Transverse colon (tissue), 4 donors: ENCODE measurements around the gene ATMIN. TPM values are rescaled to one million over a fixed set of nuclear protein-coding genes. Genes with fewer than 3 reads are reported as not detected.
A peak's percentile ranks its signal among the peaks of the same experiment; 100 is the strongest.

Source experiments
- DNase-seq: peaks from one replicate; pipeline ENCODE4 v3.0.0-alpha.2; 2019
- H3K27ac ChIP-seq, 4 donors: fragments of 200-600 bp; sonication (generic); 2 replicates each; pipeline ENCODE4 v1.5.1; 2016 to 2018; ENCODE audit warnings: inconsistent platforms in 4 of 4
- H3K27me3 ChIP-seq: fragments of 200-600 bp; sonication (generic); 2 replicates; pipeline ENCODE4 v1.5.1; 2017; ENCODE audit warnings: inconsistent platforms
- H3K36me3 ChIP-seq, 4 donors: fragments of 200-600 bp; sonication (generic); 2 replicates each; pipeline ENCODE4 v1.5.1; 2017 to 2019; ENCODE audit warnings: inconsistent platforms in 4 of 4
- H3K4me1 ChIP-seq, 4 donors: fragments of 200-600 bp; sonication (generic); 2 replicates each; pipeline ENCODE4 v1.5.1; 2017 to 2020; ENCODE audit warnings: inconsistent platforms in 4 of 4
- H3K4me3 ChIP-seq, 4 donors: fragments of 200-600 bp; sonication (generic); 1 replicate in 1 of 4; 2 replicates in 3 of 4; pipeline versions ENCODE4 v1.5.1 to v1.6.1; 2017 to 2019; ENCODE audit warnings: inconsistent platforms in 4 of 4
- H3K9me3 ChIP-seq, 2 donors: fragments of 200-600 bp; sonication (generic); 2 replicates each; pipeline ENCODE4 v1.5.1; 2017 to 2019; ENCODE audit warnings: inconsistent platforms in 2 of 2
- CTCF ChIP-seq, 5 experiments: fragments of 200-600 bp in 3 of 5; fragments of 450-650 bp in 2 of 5; sonication (generic) in 3 of 5; IDR thresholded peaks; 1 replicate in 2 of 5; 2 replicates in 3 of 5; pipeline ENCODE4 v1.5.1; 2016 to 2017; ENCODE audit warnings: antibody characterized with exemption in 5 of 5, inconsistent platforms in 3 of 5, mild to moderate bottlenecking in 2 of 5, moderate library complexity in 1 of 5
- EP300 ChIP-seq: sonication (generic); formaldehyde crosslinking; IDR thresholded peaks from one replicate; pipeline ENCODE4 v1.6.1; 2017; ENCODE audit warnings: antibody characterized with exemption, low read depth
- POLR2A ChIP-seq: fragments of 450-650 bp; IDR thresholded peaks from one replicate; pipeline ENCODE4 v1.6.1; 2016; ENCODE audit warnings: antibody characterized with exemption, mild to moderate bottlenecking, moderate library complexity
- POLR2AphosphoS5 ChIP-seq, 3 donors: sonication (generic); formaldehyde crosslinking; IDR thresholded peaks; one replicate each; pipeline ENCODE4 v1.6.1; 2016; ENCODE audit warnings: antibody characterized with exemption in 3 of 3
- WGBS, 2 donors: methylation state at CpG; one replicate each; pipeline ENCODE4 v1.1.5; 2018; ENCODE audit warnings: low coverage in 1 of 2; 5-methylcytosine and 5-hydroxymethylcytosine counted together
- in situ Hi-C, 4 donors: fragments of 200-750 bp; cut with MboI; loops; one replicate each; pipeline versions ENCODE4 v1.15.0 to v1.15.1; 2017; ENCODE audit warnings: low sequenced_read_pairs in 3 of 4, low pct_ligation_motif_present in 1 of 4, low pct_unique_long_range_greater_than_20kb in 1 of 4
- intact Hi-C: fragments of 100-400 bp; cut with DNase I; formaldehyde crosslinking; loops from one replicate; pipeline ENCODE4 v1.15.1; 2023; ENCODE audit warnings: low total_unique reads
- total RNA-seq, 4 donors: library from RNA; depleted of rRNA; stranded (reverse); fragments of >200 nt; gene quantifications; one replicate each; pipeline ENCODE4 v1.1.0, GENCODE V29; 2016

ATMIN gene
- total RNA-seq, 4 donors from 2014 or later, result 24.7 to 86.0 (median 35.5) TPM

- Histone ChIP-seq H3K36me3 (no peaks in the 10 kb centered on the region), H3K27me3 (no peaks in the 10 kb centered on the region), H3K27ac (no peak overlapping the region), H3K4me3 (no peak overlapping the region), H3K4me1 (peaks cover 4 to 26% (median 19%) of the 10 kb centered on the region in 4 donors), H3K9me3 (no peaks in the 10 kb centered on the region)
- in situ Hi-C loops (loop anchor here in 1 of 4 donors (25.0 kb wide), 1 partner anchor 309 kb away; the partner anchor contains the start of gene GAN), intact Hi-C loops (loop anchor here (10.0 kb wide), 2 partner anchors 92 to 1238 kb away; partner anchors contain the start of gene GCSH)
- 78 to 91% methylated on average over 4 of the region's 4 CpGs for WGBS, 2 donors
- DNase-seq, result no peak
- TF ChIP-seq POLR2A, result no peak
- no peak for TF ChIP-seq CTCF (IDR thresholded peaks at IDR 0.05)
- no peak for TF ChIP-seq POLR2AphosphoS5 (IDR thresholded peaks at IDR 0.05)
- TF ChIP-seq EP300, result no peak
Observed at GRCh38 chr16:81003064-81003463, 32.6 kb upstream of the ATMIN start.

- in situ Hi-C loops, result loop anchor here in 1 of 4 donors (25.0 kb wide), 1 partner anchor 308 kb away; the partner anchor contains the start of gene GAN
Observed at GRCh38 chr16:81003610-81004460, 31.8 kb upstream of the ATMIN start.

GRCh38 chr16:81004646-81005353 is 30.8 kb upstream of the ATMIN start:
- DNase-seq, result no peak
- intact Hi-C loops (loop anchor here (10.0 kb wide), 2 partner anchors 90 to 1240 kb away; partner anchors contain the start of gene GCSH), in situ Hi-C loops (loop anchor here in 1 of 4 donors (25.0 kb wide), 1 partner anchor 308 kb away; the partner anchor contains the start of gene GAN)
- TF ChIP-seq POLR2AphosphoS5 (IDR thresholded peaks at IDR 0.05) (no peak), CTCF (IDR thresholded peaks at IDR 0.05) (peak; percentile 64 to 78 (median 72))
- H3K27me3 ChIP-seq, result no peaks in the 10 kb centered on the region
- peak overlapping the region; percentile 26 to 100 (median 97) for H3K27ac ChIP-seq
- no peaks in the 10 kb centered on the region for H3K9me3 ChIP-seq
- H3K4me3 ChIP-seq, result peak overlapping the region in 1 of 4 donors; percentile 38
- WGBS, 2 donors, result 42 to 53% methylated on average over 9 to 14 of the region's 14 CpGs
- H3K36me3 ChIP-seq, result no peaks in the 10 kb centered on the region
- peaks cover 4 to 29% (median 21%) of the 10 kb centered on the region in 4 donors for H3K4me1 ChIP-seq

More at GRCh38 chr16:81003610-81004460, 31.8 kb upstream of the ATMIN start:
- 59 to 71% methylated on average over 10 to 11 of the region's 11 CpGs for WGBS, 2 donors
- intact Hi-C loops, result loop anchor here (10.0 kb wide), 2 partner anchors 91 to 1239 kb away; partner anchors contain the start of gene GCSH
- Histone ChIP-seq H3K27me3 (no peaks in the 10 kb centered on the region), H3K4me3 (peak overlapping the region in 1 of 4 donors; percentile 38), H3K4me1 (peaks cover 4 to 29% (median 21%) of the 10 kb centered on the region in 4 donors), H3K27ac (peak overlapping the region; percentile 26 to 100 (median 97)), H3K9me3 (no peaks in the 10 kb centered on the region), H3K36me3 (no peaks in the 10 kb centered on the region)
- no peak for TF ChIP-seq POLR2A
- no peak for TF ChIP-seq POLR2AphosphoS5 (IDR thresholded peaks at IDR 0.05)
- no peak for TF ChIP-seq EP300
- no peak for TF ChIP-seq CTCF (IDR thresholded peaks at IDR 0.05)
- DNase-seq, result no peak
